ENCODE data around the gene CLDN34. TPM values are rescaled to one million over a fixed set of nuclear protein-coding genes. Genes with fewer than 3 reads are reported as not detected.

The CLDN34 gene
- total and polyA plus RNA-seq, 12 donors, result not detected

DNA sequence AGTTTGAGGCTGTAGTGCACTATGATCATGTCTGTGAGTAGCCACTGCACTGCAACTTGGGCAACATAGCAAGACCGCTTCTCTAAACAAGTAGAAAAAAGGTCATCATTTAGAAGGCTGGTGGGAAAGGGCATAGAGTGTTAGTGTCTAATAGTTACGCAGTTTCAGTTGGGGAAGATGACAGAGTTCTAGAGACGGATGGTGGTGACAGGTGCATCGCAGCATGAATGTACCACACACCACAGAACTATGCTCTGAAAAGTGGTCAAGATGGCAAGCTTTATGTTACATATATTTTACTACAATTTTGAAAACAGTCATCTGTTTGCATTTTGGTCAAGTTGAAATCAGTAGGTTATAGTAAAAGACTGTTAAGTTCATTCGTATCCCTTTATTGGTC lies 23.7 kb upstream of the CLDN34 start:
- TF ChIP-seq, protein P1, sequence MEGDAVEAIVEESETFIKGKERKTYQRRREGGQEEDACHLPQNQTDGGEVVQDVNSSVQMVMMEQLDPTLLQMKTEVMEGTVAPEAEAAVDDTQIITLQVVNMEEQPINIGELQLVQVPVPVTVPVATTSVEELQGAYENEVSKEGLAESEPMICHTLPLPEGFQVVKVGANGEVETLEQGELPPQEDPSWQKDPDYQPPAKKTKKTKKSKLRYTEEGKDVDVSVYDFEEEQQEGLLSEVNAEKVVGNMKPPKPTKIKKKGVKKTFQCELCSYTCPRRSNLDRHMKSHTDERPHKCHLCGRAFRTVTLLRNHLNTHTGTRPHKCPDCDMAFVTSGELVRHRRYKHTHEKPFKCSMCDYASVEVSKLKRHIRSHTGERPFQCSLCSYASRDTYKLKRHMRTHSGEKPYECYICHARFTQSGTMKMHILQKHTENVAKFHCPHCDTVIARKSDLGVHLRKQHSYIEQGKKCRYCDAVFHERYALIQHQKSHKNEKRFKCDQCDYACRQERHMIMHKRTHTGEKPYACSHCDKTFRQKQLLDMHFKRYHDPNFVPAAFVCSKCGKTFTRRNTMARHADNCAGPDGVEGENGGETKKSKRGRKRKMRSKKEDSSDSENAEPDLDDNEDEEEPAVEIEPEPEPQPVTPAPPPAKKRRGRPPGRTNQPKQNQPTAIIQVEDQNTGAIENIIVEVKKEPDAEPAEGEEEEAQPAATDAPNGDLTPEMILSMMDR (IDR thresholded peaks at IDR 0.05), result no peak
- H3K27ac ChIP-seq, result no peak overlapping the region
- DNase-seq (no peak), ATAC-seq (no peak)
- H3K36me3 ChIP-seq, result no peaks in the 10 kb centered on the region
- H3K4me1 ChIP-seq, result no peaks in the 10 kb centered on the region
- peaks cover 0 to 18% (median 0%) of the 10 kb centered on the region in 7 donors for H3K27me3 ChIP-seq
- peaks cover 0 to 2% (median 0%) of the 10 kb centered on the region in 11 donors for H3K9me3 ChIP-seq
- no peak overlapping the region for H3K4me3 ChIP-seq
- 94 to 97% methylated on average over 5 of the region's 5 CpGs for WGBS, 2 donors
- intact Hi-C loops (cut with DNase I), result no loop called here

DNA sequence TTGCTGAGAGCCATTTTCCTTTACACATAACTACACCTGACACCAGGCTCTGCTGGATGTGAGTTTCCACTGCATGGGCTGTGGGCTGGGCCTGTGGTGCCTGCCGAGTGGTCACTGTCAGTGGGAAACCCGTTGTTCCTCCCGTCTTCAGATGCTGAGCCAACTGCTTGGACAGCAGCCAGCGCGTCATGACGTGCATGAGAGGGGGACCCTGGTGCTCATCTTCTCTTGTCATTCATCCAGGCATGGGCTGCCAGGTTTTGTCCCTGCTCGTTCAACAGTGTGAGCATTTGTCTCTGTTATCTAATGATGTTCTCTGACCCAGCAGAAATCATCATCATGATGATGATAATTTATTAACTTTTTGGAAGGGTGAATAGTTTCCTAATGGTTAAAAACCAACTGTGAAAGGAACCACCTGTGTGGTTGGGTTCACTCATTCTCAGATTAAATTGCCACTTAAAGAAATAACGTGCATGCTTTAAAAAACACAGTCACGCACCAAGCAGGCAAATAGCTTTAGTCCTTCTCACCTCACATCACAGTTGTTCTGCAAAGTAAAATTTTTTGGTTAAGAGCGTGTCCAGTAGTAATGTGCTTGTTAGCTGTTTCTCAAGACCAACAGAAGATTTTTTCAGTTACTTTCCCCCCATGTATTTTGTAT lies 19.9 kb upstream of the CLDN34 start:
- Histone ChIP-seq H3K4me1 (no peaks in the 10 kb centered on the region), H3K4me3 (no peak overlapping the region), H3K9me3 (peaks cover 0 to 2% (median 0%) of the 10 kb centered on the region in 11 donors), H3K27me3 (peaks cover 0 to 18% (median 0%) of the 10 kb centered on the region in 7 donors), H3K36me3 (no peaks in the 10 kb centered on the region), H3K27ac (no peak overlapping the region)
- ATAC-seq, result no peak
- DNase-seq, result no peak
- intact Hi-C loops (cut with DNase I), result no loop called here
- WGBS, 2 donors, result 62 to 69% methylated on average over 10 of the region's 10 CpGs
- TF ChIP-seq, protein P1 (IDR thresholded peaks at IDR 0.05), result no peak

DNA sequence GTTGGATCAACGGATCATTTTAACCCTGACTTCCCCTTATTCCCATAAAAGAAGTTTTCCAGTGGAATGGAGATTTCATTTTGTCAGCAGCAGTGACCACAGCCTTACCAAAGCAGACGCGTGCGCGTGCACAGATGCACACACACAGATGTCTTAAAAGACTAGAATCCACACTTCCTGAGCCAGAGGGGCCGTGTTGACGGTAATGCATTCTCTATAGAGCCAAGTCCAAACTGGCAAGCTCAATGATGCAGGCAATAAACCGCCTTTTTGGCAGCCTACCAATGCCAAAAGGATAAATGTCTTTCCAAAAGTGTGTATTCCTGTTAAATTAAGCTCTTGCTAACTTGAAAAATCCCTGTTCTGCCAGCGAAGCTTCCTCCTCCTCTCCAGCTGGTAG lies 18.8 kb upstream of the CLDN34 start:
- DNase-seq (no peak), ATAC-seq (no peak)
- WGBS, 2 donors, result 80 to 84% methylated on average over 9 of the region's 9 CpGs
- H3K9me3 ChIP-seq, result peaks cover 0 to 12% (median 0%) of the 10 kb centered on the region in 11 donors
- peaks cover 0 to 18% (median 0%) of the 10 kb centered on the region in 7 donors for H3K27me3 ChIP-seq
- H3K36me3 ChIP-seq, result no peaks in the 10 kb centered on the region
- TF ChIP-seq, protein P1 (IDR thresholded peaks at IDR 0.05), result no peak
- H3K4me3 ChIP-seq, result no peak overlapping the region
- intact Hi-C loops (cut with DNase I), result no loop called here
- H3K27ac ChIP-seq, result no peak overlapping the region
- H3K4me1 ChIP-seq, result no peaks in the 10 kb centered on the region

DNA sequence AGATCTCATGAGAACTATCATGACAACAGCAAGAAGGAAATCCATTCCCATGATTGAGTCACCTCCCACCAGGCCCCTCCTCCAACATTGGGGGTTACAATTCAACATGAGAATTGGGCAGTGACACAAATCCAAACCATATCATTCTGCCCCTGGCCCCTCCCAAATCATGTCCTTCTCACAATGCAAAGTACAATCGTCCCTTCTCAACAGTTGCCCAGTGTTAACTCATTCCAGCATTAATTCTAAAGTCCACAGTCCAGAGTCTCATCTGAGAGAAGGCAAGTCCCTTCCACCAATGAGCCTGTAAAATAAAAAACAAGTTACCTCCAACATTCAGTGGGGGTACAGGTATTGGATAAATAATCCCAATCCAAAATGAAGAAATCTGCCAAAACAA lies 14.9 kb upstream of the CLDN34 start:
- ATAC-seq (no peak), DNase-seq (no peak)
- TF ChIP-seq, protein P1 (IDR thresholded peaks at IDR 0.05), result no peak
- no peaks in the 10 kb centered on the region for H3K4me1 ChIP-seq
- H3K4me3 ChIP-seq, result no peak overlapping the region
- WGBS, 2 donors, result 75 to 86% methylated on average over 1 of the region's 1 CpG
- no peak overlapping the region for H3K27ac ChIP-seq
- intact Hi-C loops (cut with DNase I), result no loop called here
- H3K36me3 ChIP-seq, result no peaks in the 10 kb centered on the region
- peaks cover 0 to 26% (median 0%) of the 10 kb centered on the region in 11 donors for H3K9me3 ChIP-seq
- H3K27me3 ChIP-seq, result peaks cover 0 to 18% (median 0%) of the 10 kb centered on the region in 7 donors

Data from heart right ventricle (tissue), 16 donors.